ENCODE data around the gene MINDY2.
"Not testable (repeated sequence)": the region's sequence is repeated elsewhere in the genome, so short reads cannot be mapped to it uniquely, and the experiment has no call there.

The MINDY2 gene

DNA sequence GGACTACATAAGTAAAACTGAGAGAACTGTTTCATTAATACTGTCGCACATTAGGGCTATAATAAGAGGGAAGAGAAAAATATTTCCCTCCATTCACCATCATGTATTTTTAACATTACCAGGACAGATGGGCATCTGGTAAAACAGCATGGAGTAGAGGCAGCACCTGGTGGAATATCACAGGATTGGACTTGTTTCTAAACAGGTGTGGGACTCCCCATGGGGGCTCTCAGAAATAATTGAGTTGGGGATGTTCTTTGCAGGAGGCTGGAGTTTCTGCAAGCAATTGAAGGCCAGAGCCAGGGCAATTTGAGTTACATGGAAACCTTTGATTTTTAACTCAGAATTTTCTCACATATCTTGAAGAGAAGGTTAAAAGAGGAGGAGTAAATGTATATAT lies 8.4 kb upstream of the MINDY2 start:
- Histone ChIP-seq H3K27me3 (ENCODE audit: insufficient read depth, low read length) (no peaks in the 10 kb centered on the region), H3K4me2 (ENCODE audit: low read length) (no peak overlapping the region), H3K9me2 (ENCODE audit: low read depth, low read length) (no peaks in the 10 kb centered on the region), H3K79me2 (ENCODE audit: insufficient read depth, low read length) (no peaks in the 10 kb centered on the region), H3K4me3 (ENCODE audit: low read depth, low read length, poor library complexity, severe bottlenecking) (no peak overlapping the region), H3K36me3 (ENCODE audit: insufficient read depth, low read length) (no peaks in the 10 kb centered on the region), H3K9me3 (ENCODE audit: low read length) (no peaks in the 10 kb centered on the region), H3F3A (ENCODE audit: insufficient read depth, low read length) (no peaks in the 10 kb centered on the region), H3K27ac (ENCODE audit: low read depth, low read length, poor library complexity, severe bottlenecking) (no peak overlapping the region), H4K20me1 (ENCODE audit: insufficient read depth, low read length) (no peaks in the 10 kb centered on the region), H3K9ac (ENCODE audit: low read length) (no peak overlapping the region), H2AFZ (ENCODE audit: low read length) (no peak overlapping the region), H3K4me1 (ENCODE audit: insufficient read depth, low read length, severe bottlenecking) (peaks cover 12% of the 10 kb centered on the region)
- TF ChIP-seq EZH2 (IDR thresholded peaks at IDR 0.05; ENCODE audit: borderline replicate concordance, low read length), result no peak
- TF ChIP-seq, protein P1, sequence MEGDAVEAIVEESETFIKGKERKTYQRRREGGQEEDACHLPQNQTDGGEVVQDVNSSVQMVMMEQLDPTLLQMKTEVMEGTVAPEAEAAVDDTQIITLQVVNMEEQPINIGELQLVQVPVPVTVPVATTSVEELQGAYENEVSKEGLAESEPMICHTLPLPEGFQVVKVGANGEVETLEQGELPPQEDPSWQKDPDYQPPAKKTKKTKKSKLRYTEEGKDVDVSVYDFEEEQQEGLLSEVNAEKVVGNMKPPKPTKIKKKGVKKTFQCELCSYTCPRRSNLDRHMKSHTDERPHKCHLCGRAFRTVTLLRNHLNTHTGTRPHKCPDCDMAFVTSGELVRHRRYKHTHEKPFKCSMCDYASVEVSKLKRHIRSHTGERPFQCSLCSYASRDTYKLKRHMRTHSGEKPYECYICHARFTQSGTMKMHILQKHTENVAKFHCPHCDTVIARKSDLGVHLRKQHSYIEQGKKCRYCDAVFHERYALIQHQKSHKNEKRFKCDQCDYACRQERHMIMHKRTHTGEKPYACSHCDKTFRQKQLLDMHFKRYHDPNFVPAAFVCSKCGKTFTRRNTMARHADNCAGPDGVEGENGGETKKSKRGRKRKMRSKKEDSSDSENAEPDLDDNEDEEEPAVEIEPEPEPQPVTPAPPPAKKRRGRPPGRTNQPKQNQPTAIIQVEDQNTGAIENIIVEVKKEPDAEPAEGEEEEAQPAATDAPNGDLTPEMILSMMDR (IDR thresholded peaks at IDR 0.05; ENCODE audit: low read length), result no peak

DNA sequence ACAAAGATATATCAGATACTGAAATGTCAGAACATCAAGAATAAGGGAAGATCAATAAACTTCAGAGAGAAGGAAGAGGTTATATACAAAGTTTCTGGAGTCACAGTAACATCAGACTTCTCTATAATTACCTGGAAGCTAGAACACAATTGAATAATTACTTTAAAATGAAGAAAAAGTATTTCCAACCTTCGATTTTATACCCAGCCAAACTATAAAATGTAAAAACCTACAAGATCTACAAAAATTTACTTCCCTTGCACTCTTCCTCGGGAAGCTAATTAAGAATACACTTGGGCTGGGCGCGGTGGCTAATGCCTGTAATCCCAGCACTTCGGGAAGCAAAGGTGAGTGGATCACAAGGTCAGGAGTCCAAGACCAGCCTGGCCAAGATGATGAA lies 6.6 kb upstream of the MINDY2 start:
- no peak overlapping the region for H3K9ac ChIP-seq (ENCODE audit: low read length)

DNA sequence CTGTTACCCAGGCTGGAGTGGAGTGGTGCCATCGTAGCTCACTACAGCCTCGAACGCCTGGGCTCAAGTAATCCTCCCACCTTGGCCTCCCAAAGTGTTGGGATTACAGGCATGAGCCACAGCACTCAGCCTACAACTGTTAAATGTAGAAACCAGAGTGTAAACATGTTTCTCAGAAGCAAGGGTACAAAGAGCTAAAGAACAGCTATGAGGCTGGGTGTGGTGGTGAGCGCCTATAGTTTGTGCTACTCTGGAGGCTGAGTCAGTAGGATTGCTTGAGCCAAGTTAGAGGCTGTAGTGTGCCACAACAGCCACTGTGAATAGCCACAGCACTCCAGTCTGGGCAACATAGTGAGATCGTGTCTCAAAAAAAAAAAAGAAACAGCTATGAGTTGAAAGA lies 4.8 kb upstream of the MINDY2 start:
- H3K79me2 ChIP-seq (ENCODE audit: insufficient read depth, low read length), result no peaks in the 10 kb centered on the region
- H4K20me1 ChIP-seq (ENCODE audit: insufficient read depth, low read length), result no peaks in the 10 kb centered on the region
- TF ChIP-seq EZH2 (IDR thresholded peaks at IDR 0.05; ENCODE audit: borderline replicate concordance, low read length), result no peak
- TF ChIP-seq, protein P1 (IDR thresholded peaks at IDR 0.05; ENCODE audit: low read length), result no peak
- no peak overlapping the region for H2AFZ ChIP-seq (ENCODE audit: low read length)
- no peak overlapping the region for H3K4me3 ChIP-seq (ENCODE audit: low read depth, low read length, poor library complexity, severe bottlenecking)
- no peaks in the 10 kb centered on the region for H3K9me2 ChIP-seq (ENCODE audit: low read depth, low read length)
- H3K27ac ChIP-seq (ENCODE audit: low read depth, low read length, poor library complexity, severe bottlenecking), result no peak overlapping the region
- peaks cover 7% of the 10 kb centered on the region for H3K4me1 ChIP-seq (ENCODE audit: insufficient read depth, low read length, severe bottlenecking)
- H3K4me2 ChIP-seq (ENCODE audit: low read length), result no peak overlapping the region
- H3K27me3 ChIP-seq (ENCODE audit: insufficient read depth, low read length), result no peaks in the 10 kb centered on the region
- H3K36me3 ChIP-seq (ENCODE audit: insufficient read depth, low read length), result no peaks in the 10 kb centered on the region
- H3F3A ChIP-seq (ENCODE audit: insufficient read depth, low read length), result no peaks in the 10 kb centered on the region
- no peaks in the 10 kb centered on the region for H3K9me3 ChIP-seq (ENCODE audit: low read length)
- no peak overlapping the region for H3K9ac ChIP-seq (ENCODE audit: low read length)

More for the DNA sequence above, 6.6 kb upstream of the MINDY2 start:
- Histone ChIP-seq H2AFZ (ENCODE audit: low read length) (no peak overlapping the region), H3K4me2 (ENCODE audit: low read length) (no peak overlapping the region), H3F3A (ENCODE audit: insufficient read depth, low read length) (no peaks in the 10 kb centered on the region), H3K9me3 (ENCODE audit: low read length) (no peaks in the 10 kb centered on the region), H3K27ac (ENCODE audit: low read depth, low read length, poor library complexity, severe bottlenecking) (no peak overlapping the region), H3K9me2 (ENCODE audit: low read depth, low read length) (no peaks in the 10 kb centered on the region), H3K4me3 (ENCODE audit: low read depth, low read length, poor library complexity, severe bottlenecking) (no peak overlapping the region), H3K36me3 (ENCODE audit: insufficient read depth, low read length) (no peaks in the 10 kb centered on the region), H4K20me1 (ENCODE audit: insufficient read depth, low read length) (no peaks in the 10 kb centered on the region), H3K27me3 (ENCODE audit: insufficient read depth, low read length) (no peaks in the 10 kb centered on the region), H3K79me2 (ENCODE audit: insufficient read depth, low read length) (no peaks in the 10 kb centered on the region), H3K4me1 (ENCODE audit: insufficient read depth, low read length, severe bottlenecking) (peaks cover 12% of the 10 kb centered on the region)
- no peak for TF ChIP-seq EZH2 (IDR thresholded peaks at IDR 0.05; ENCODE audit: borderline replicate concordance, low read length)
- TF ChIP-seq, protein P1 (IDR thresholded peaks at IDR 0.05; ENCODE audit: low read length), result no peak

DNA sequence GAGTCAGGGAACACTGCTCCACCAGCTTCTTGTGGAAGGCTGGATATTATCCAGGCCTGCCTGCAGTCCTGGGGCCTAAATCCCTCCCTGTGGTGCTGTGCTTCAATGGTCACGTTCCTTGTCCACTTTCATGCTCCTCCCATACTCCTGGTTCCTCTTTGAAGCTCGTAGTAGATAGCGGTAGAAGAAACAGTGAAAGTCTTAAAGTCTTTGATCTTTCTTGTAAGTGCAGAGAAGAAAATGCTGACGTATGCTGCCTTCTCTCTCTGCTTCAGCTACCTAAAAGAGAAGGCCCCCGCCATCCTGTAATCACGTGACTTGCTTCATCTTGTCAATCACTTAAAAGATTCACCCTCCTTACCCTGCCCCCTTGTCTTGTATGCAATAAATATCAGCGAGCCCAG lies 2.5 kb upstream of the MINDY2 start:
- not testable (repeated sequence) for H3K36me3 ChIP-seq (ENCODE audit: insufficient read depth, low read length); H3K9me3 ChIP-seq (ENCODE audit: low read length); H3K4me2 ChIP-seq (ENCODE audit: low read length); H4K20me1 ChIP-seq (ENCODE audit: insufficient read depth, low read length); H3K4me3 ChIP-seq (ENCODE audit: low read depth, low read length, poor library complexity, severe bottlenecking); H3K9me2 ChIP-seq (ENCODE audit: low read depth, low read length); H3K27me3 ChIP-seq (ENCODE audit: insufficient read depth, low read length); H3K27ac ChIP-seq (ENCODE audit: low read depth, low read length, poor library complexity, severe bottlenecking); H3K9ac ChIP-seq (ENCODE audit: low read length); H3F3A ChIP-seq (ENCODE audit: insufficient read depth, low read length); H2AFZ ChIP-seq (ENCODE audit: low read length)
- peaks cover 24% of the 10 kb centered on the region for H3K4me1 ChIP-seq (ENCODE audit: insufficient read depth, low read length, severe bottlenecking)
- H3K79me2 ChIP-seq (ENCODE audit: insufficient read depth, low read length), result peaks cover 20% of the 10 kb centered on the region

Measured in OCI-LY1 (cell line).